ENCODE results near the gene DDX19B. TPM values are rescaled to one million over a fixed set of nuclear protein-coding genes. Genes with fewer than 3 reads are reported as not detected.
"Not testable (repeated sequence)": the region's sequence is repeated elsewhere in the genome, so short reads cannot be mapped to it uniquely, and the experiment has no call there.

Gene DDX19B
- 22.5 and 26.0 TPM in 2 replicates for total RNA-seq

DNA sequence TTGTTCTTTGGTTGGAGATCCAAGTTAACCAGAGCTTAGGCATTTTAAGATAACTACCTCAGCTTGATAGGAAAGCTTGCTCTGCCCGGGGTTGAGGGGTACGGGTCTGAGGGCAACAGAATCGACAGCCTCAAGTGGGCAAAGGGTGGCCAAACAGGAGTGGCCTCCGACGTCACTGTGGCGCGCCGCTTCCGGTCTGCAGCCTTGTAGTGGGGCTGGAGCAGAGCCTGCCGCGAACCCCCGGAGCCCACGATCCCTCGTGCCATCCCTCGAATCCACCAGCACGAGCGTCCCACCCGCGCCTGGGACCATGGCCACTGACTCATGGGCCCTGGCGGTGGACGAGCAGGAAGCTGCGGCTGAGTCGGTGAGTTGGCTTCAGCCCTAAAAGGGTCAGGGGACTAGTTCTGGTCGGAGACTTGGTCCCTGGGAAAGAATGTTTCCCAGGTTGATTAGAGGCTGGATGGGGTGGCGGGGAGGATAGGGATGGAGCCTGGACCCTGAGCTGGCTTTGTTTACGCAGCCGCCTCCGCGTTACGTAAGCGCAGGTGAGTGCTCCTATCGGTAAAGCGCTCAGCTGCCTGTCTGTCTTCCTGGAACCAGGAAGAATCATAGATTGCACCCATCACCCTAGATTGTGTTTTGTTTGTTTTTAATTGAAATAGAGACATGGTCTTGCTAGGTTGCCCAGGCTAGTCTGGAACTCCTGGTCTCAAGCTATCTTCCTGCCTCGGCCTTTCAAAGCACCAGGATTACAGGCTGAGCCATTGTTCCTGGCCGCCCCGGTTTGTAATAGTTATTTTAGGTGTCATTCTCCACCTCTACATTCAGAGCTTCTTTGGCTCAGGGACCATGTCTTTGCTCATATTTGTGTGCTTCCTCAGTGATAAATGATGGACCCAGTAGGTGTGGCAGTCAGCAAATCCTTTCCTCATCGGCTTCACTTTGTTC lies at the start of gene DDX19B:
DDX19B (plus strand) TSS at position 199 of the 951 bp plus-strand sequence; CDS start at position 311, 112 bp downstream.
- DNase-seq (ENCODE audit: low read depth in 2 of 2) = peak; percentile 61 to 80

GRCh38 chr16:70249697-70250096 lies 49.3 kb upstream of the DDX19B start:
- DNase-seq (ENCODE audit: low read depth in 2 of 2) = not testable (repeated sequence)

DNA sequence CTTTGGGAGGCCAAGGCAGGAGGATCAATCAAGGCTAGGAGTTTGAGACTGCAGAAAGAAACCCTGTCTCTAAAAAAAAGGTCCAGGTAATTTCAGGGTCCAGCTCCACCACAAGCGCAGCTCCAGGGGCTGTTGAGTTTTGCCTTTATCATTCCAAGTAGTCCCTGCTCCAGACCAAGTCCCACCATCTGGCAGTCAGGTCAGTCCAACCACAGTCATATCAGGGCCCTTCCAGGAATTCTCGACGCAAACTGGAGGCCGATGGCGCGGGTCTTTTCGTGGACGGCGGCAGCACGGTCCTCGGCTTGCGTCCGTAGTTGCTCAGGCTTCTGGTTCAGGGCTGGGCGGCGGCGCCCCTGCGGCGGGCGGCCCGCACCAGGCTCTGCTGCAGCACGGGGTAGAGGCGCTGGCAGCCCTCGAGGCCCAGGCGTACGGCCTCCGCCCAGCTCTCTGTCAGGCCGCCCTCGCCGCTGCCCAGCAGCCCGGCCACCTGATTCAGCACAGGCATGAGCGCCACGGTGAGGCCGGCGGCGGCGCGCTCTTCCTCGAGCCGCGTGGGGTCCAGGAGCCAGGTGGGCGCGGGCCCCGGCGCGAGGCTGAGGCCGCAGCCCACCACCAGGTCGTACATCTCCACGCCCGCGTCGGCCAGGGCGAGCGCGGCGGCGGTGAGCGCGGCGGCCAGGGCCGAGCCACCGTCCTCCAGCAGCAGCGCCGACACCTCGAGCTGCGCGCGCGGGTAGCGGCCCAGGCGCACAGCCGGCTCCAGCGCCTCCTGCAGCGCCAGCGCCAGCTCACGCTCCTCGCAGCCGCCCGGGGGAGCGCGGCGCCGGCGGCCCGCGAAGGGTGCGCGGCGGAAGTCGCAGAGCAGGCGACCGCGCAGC lies 48.0 kb upstream of the DDX19B start:
- peak; percentile 36 to 81 for DNase-seq (ENCODE audit: low read depth in 2 of 2)

DNA sequence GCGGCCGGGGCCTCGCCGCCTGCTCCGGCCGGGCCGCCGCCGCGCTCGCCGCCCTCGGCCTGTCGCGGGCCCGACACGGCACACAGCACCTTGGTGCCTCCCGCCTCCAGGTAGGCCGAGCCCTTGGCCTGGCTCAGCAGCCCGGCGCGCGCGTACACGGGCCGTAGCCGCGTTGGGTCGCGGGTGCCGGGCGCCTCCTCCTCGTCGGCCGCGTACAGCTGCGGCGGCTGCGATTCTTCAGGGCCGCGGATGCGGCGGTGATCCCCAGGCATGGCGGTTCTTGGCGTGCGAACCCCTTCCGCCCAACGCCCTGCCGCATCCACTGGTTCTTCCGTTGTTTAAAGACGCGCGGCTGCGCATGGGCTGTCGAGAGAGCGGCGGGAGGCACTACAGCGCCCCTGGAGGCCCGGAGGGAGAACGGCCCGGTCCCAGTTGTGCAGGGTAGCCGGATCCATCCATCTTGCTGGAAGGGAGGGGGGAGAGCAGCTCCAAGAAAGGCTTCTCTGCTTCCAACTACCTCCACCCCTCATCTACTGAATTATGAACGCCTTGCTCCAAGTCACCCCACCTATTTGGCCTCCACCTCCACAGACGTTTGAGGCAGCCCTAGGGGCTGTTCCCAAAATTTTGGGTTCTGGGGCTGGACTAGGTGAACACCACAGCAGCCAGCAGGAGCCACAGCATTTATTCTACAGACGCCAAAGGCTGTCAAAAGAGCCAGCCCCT lies 47.2 kb upstream of the DDX19B start, which contains the start of gene EXOSC6:
EXOSC6 (minus strand) TSS at position 312 of the 726 bp plus-strand sequence; CDS start at position 272, 40 bp downstream.
- DNase-seq (ENCODE audit: low read depth in 2 of 2) = peak; percentile 83 to 95

- DNase-seq (ENCODE audit: low read depth in 2 of 2) = peak in 1 of 2 donors; percentile 22
Observed at GRCh38 chr16:70252355-70252988, 46.5 kb upstream of the DDX19B start.

DNA sequence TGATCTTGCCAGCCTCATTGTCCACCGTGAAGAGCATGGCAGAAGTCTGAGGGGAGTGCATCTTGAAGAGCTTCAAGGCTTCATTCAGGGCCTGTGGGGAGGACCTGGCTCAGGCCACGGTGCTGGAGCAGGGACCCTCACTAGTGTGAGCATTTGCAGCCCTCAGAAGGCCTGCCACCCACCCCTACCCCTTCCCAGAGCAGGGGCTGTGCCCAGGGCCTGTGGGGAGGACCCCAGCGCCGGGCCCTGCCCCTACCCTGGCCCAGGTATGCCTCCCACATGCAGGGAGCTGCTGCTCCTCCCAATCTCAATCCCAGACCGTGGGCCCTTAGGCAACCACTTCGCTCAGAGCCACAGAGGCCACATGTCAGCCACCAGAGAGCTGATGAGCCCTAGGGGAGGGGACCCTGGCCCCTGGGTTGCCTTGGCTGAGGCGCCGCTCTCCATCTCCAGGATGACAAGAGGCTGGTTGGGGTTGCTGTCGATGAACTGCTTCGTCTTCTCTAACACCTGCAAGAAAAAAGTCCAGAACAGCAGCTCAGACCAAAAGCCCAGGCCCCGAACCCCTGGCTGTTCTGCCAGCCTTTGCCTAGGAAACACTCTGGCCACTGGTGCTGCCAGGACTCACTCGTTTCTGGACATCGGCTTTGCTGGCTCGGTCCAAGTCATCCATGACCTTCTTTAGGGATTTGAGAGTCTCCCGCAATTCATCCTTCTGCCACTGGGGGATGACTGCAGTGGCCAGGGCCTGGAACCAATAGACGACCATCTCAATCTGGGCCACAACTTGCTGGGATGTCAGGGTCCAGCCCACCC lies 45.5 kb upstream of the DDX19B start:
- peak; percentile 11 to 56 for DNase-seq (ENCODE audit: low read depth in 2 of 2)

GRCh38 chr16:70254180-70254964 lies 44.6 kb upstream of the DDX19B start:
- DNase-seq (ENCODE audit: low read depth in 2 of 2) = peak in 1 of 2 donors; percentile 50

DNA sequence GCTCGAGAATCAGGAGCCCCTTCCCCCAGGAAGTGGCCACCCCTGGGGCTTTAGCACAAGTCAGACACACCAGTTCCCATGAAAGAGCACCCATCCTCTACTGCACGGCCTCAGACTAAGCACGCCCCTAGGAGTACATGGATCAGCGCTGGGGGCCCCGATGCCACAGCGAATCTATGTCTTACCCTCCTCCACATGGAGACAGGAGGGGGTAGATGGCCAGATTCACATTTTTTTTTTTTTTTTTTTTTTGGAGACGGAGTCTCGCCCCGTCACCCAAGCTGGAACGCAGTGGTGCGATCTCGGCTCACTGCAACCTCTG lies 44.1 kb upstream of the DDX19B start:
- no peak for DNase-seq (ENCODE audit: low read depth in 2 of 2)

DNA sequence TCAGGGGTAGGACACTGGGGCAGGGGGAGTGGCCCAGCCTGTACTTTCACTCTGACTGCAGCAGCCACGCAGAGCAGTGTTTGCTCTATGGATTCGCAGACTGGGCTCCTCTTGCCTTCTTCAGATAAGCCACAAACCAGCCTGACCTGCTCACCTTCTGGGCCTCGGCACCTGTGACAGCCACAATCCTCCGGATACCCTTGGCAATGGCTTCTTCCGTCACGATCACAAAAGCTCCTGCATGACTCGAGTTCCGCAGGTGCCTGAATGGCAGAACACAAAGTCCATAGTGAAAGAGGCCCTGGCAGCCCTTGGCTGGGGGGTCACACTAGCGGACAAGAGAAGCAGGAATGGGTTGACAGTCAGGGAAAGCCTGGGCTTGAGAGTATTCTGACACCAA lies 43.4 kb upstream of the DDX19B start:
- DNase-seq (ENCODE audit: low read depth in 2 of 2) = no peak

GRCh38 chr16:70257391-70257790 lies 41.6 kb upstream of the DDX19B start:
- DNase-seq (ENCODE audit: low read depth in 2 of 2) = no peak

DNA sequence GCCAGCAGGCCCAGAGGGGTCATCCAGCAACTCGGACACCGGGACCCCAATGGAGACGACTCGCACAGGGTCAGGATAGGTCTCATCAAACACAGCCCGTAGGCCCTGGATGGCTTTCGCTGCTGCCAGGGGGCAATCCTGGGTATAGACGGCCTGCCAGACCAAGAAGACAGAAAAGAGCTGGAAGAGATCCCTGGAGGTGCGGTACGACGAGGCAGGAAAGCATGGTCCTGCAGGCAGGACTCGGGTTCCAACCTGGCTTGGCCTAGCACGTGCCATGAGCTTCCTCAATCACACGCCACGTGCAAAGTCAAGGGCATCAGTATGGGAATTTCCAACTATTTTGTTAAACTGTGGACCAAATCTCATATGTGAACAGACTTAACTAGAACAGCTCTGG lies 40.9 kb upstream of the DDX19B start:
- DNase-seq (ENCODE audit: low read depth in 2 of 2) = no peak

DNA sequence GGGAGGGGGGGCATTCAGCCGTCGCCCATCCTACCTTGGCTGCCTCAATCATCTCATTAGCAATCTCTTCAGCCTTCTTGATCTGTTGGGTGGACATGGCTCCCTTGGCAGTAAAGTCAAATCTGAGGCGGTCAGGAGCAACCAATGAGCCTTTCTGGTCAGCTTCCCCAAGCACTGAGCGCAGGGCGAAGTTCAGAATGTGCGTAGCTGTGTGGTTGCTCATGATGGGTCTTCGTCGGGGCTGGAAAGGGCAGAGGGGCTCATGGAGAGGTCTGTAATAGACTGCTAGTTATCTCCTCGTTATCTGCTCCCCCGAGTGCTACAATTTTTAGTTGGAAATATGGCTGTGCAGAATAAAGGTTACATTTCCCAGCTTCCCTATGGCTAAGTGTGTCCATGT lies 40.0 kb upstream of the DDX19B start:
- DNase-seq (ENCODE audit: low read depth in 2 of 2) = no peak

GRCh38 chr16:70259903-70260302 lies 39.1 kb upstream of the DDX19B start:
- not testable (repeated sequence) for DNase-seq (ENCODE audit: low read depth in 2 of 2)

- DNase-seq (ENCODE audit: low read depth in 2 of 2) = peak; percentile 42 to 71
Observed at GRCh38 chr16:70267516-70267915, 31.5 kb upstream of the DDX19B start.

- not testable (repeated sequence) for DNase-seq (ENCODE audit: low read depth in 2 of 2)
Observed at GRCh38 chr16:70267922-70268321, 31.1 kb upstream of the DDX19B start.

- DNase-seq (ENCODE audit: low read depth in 2 of 2) = no peak
Observed at GRCh38 chr16:70269471-70269870, 29.5 kb upstream of the DDX19B start.

DNA sequence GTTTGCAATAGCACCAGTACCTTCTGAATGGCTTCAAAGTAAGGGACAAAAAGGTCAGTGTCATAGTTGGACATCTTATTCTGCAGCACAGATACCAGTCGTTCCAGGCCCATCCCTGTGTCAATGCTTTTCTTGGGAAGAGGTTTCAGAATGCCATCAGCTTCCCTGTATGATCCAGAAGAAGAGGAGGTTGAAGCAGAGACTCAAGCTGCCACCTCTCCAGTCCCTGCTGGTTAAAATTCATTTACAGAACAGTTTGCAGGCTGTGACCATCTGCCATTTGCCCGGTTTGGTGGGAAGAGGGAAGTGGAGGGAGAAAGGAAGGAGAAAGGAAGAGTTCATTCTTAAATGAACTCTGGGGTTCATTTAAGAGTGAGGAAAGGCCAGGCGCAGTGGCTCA lies 28.8 kb upstream of the DDX19B start:
- DNase-seq (ENCODE audit: low read depth in 2 of 2) = no peak

DNA sequence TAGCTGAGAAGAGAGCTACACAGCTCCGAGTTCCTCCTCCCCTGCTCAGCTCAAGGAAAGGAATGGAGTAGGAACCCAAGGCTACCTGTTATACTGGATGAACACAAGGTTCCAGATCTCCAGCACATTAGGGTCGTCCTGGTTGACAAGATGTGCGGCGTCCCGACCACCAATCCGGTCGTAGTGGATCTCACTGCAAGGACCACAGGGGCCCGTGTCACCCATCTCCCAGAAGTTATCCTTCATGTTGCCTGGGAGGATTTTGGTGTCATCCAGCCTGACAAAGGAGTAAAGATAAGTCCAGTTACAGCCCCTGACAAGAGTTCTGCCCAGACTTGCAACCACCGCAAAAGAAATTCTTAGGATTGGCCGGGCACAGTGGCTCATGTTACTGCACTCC lies 27.3 kb upstream of the DDX19B start:
- DNase-seq (ENCODE audit: low read depth in 2 of 2) = no peak

GRCh38 chr16:70276392-70276791 lies 22.6 kb upstream of the DDX19B start:
- DNase-seq (ENCODE audit: low read depth in 2 of 2) = no peak

Data from dermis microvascular lymphatic vessel endothelial cell (primary cell).